Hindlimb muscle (tissue), 1 donor: ENCODE measurements around the gene RHOF. TPM values are rescaled to one million over a fixed set of nuclear protein-coding genes. Genes with fewer than 3 reads are reported as not detected.

Experiments
- DNase-seq: peaks from one replicate; pipeline ENCODE4 v3.0.0-alpha.2; 2013
- polyA plus RNA-seq: library from polyadenylated mRNA; unstranded; fragments of 120-200 nt; gene quantifications from one replicate; pipeline ENCODE4 v1.2.1, GENCODE V29; 2013; ENCODE audit not compliant: insufficient read length

Gene RHOF
- 3.7 TPM for polyA plus RNA-seq

- DNase-seq, result no peak
These were observed at the start of gene RHOF for GRCh38 chr12:121793440-121793837. Gene RHOF (minus strand): TSS chr12:121793688. CDS start chr12:121793633, 55 bp downstream.

GRCh38 chr12:121839993-121840761, 46.7 kb upstream of the RHOF start:
- DNase-seq, result no peak

- DNase-seq, result peak; percentile 89
These were observed 45.9 kb upstream of the RHOF start for GRCh38 chr12:121839106-121839992.

- no peak for DNase-seq
These were observed 44.6 kb upstream of the RHOF start for GRCh38 chr12:121838126-121838525.

- no peak for DNase-seq
These were observed 44.2 kb upstream of the RHOF start for GRCh38 chr12:121837680-121838079.

GRCh38 chr12:121831571-121832245, 38.2 kb upstream of the RHOF start:
- DNase-seq, result no peak

- no peak for DNase-seq
These were observed 37.2 kb upstream of the RHOF start for GRCh38 chr12:121830588-121831265.

- no peak for DNase-seq
These were observed 36.6 kb upstream of the RHOF start for GRCh38 chr12:121830134-121830533.

- no peak for DNase-seq
These were observed 35.9 kb upstream of the RHOF start for GRCh38 chr12:121829250-121829918.

GRCh38 chr12:121828826-121829225, 35.3 kb upstream of the RHOF start:
- no peak for DNase-seq

GRCh38 chr12:121828306-121828705, 34.8 kb upstream of the RHOF start:
- no peak for DNase-seq

GRCh38 chr12:121827351-121828099, 34.0 kb upstream of the RHOF start:
- no peak for DNase-seq

- DNase-seq, result no peak
These were observed 33.0 kb upstream of the RHOF start for GRCh38 chr12:121826318-121827150.

- no peak for DNase-seq
These were observed 31.6 kb upstream of the RHOF start for GRCh38 chr12:121825041-121825523.

- DNase-seq, result no peak
These were observed 30.2 kb upstream of the RHOF start for GRCh38 chr12:121823727-121824115.

GRCh38 chr12:121823101-121823726, 29.7 kb upstream of the RHOF start:
- DNase-seq, result no peak

- no peak for DNase-seq
These were observed 29.1 kb upstream of the RHOF start for GRCh38 chr12:121822393-121823100.

GRCh38 chr12:121820056-121820455, 26.6 kb upstream of the RHOF start:
- no peak for DNase-seq
